ENCODE results near the gene ANGEL2.
"Not testable (repeated sequence)": the region's sequence is repeated elsewhere in the genome, so short reads cannot be mapped to it uniquely, and the experiment has no call there.

ANGEL2 gene

GRCh38 chr1:212975111-212975918 lies 40.4 kb downstream of the ANGEL2 start:
- DNase-seq (ENCODE audit: low read depth), result peak; percentile 73

DNA sequence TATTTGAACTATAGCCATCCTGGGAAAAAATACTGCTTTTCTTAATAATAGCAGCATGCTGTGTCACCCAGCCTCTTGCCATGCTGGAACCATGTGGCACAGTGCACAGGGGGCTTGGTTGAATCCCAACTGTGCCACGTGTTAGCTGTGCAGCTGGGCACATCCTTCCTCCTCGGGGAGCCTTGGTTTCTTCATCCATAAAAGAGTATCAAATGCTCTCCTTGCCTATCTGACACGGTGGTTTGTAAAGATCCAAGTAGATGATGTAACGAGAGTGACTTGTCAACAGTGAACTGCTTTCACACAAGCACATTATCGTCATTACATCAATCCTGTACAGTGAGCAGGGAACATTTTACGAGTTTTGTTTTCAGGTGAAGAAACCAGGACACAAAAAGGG lies 41.0 kb downstream of the ANGEL2 start:
- DNase-seq (ENCODE audit: low read depth), result no peak

DNA sequence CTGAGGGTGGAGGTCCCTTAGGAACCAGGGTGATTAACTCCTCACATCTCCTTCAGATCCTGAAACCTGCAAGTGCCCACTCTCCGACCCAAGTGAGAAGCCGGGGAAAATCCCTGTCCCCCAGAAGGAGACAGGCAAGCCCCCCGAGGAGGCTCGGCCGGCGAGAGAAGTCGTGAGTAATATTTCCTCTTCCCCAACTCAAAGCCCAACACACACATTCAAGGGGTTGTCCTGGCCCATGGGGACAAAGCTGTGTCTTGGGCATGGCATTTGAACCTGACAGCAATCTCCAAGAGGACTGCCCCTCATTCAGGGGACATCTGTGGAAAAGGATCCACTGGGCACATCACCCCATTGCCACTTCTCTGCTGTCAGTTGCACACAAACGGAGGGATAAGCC lies 41.8 kb downstream of the ANGEL2 start:
- DNase-seq (ENCODE audit: low read depth), result no peak

DNA sequence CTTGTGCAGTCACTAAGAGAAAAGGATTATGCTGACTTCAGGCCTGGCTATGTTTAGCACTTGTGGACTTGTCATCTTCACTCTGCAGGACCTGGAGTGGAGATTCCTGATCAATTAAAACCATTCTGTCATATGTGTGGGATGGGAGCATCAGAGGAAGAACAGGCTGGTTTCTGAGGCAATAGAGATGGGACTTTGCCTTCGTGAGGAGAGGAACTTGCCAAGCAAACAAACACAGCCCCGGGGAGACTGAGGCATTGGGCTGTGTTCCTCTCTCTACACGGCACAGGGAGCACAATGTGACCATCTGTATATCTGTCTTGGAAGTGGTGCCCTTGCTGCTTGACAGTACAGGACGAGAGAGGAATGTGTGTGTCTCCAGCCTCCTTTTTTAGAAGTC lies 42.2 kb downstream of the ANGEL2 start:
- no peak for DNase-seq (ENCODE audit: low read depth)

GRCh38 chr1:212971312-212971711 lies 44.4 kb downstream of the ANGEL2 start:
- DNase-seq (ENCODE audit: low read depth), result no peak

- no peak for DNase-seq (ENCODE audit: low read depth)
Measured at GRCh38 chr1:212970085-212970484, 45.6 kb downstream of the ANGEL2 start.

GRCh38 chr1:212968368-212968863 lies 47.3 kb downstream of the ANGEL2 start:
- DNase-seq (ENCODE audit: low read depth), result no peak

- peak; percentile 58 for DNase-seq (ENCODE audit: low read depth)
Measured at GRCh38 chr1:212967801-212968200, 47.9 kb downstream of the ANGEL2 start.

DNA sequence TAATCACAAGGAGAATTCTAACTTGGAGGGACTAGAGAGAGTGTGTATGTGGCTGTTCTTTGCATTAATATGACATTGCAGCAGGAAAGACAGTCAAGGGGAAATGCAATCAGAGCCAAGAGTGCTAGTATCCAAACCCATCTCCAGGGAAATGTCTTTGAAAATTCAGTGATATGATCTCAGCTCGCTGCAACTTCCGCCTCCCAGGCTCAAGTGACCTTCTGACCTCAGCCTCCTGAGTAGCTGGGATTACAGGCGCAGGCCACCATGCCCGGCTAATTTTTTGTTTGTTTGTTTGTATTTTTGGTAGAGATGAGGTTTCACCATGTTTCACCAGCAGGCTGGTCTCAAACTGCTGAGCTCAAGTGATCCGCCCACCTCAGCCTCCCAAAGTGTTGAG lies 49.1 kb downstream of the ANGEL2 start:
- DNase-seq (ENCODE audit: low read depth), result no peak

- DNase-seq (ENCODE audit: low read depth), result not testable (repeated sequence)
Measured at GRCh38 chr1:212964993-212965392, 50.7 kb downstream of the ANGEL2 start.

DNA sequence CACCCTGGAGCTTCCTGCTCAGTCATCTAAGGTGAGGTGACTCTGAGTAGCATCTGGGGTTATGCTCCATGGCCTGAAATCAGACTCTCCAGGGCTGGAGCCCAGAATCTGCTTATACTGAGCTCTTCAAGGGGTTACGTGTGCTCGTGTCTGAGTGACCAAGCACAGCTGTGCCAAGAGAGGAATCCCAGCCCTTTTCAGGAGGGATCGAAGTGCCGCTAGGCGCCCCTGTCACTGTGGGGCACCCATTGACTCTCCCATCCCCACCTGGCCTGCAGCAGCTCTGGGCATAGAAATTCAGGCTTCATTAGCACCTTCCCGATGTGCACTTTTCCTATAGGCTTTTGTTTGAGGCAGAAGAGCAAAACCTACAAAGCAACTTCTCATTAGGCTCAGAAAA lies 51.6 kb downstream of the ANGEL2 start:
- no peak for DNase-seq (ENCODE audit: low read depth)

DNA sequence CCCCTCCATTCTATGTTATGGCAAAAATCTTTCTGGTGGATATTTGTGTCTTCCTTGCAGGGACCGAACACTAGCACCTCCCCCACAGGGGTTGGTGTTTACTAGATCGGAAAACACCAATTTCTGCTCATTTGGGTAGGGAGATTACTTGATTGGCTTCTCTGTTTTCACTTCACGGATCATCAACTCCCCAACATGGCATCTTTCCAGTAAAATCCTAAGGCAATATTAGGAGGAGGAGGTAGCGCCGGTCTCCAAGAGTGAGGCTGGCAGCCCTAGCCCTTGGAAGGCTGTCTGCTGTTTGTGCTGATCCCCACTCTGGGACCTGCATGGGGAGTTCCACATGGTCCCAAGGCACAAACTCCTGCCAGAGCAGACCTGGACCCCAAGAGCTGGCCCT lies 53.2 kb downstream of the ANGEL2 start:
- no peak for DNase-seq (ENCODE audit: low read depth)

DNA sequence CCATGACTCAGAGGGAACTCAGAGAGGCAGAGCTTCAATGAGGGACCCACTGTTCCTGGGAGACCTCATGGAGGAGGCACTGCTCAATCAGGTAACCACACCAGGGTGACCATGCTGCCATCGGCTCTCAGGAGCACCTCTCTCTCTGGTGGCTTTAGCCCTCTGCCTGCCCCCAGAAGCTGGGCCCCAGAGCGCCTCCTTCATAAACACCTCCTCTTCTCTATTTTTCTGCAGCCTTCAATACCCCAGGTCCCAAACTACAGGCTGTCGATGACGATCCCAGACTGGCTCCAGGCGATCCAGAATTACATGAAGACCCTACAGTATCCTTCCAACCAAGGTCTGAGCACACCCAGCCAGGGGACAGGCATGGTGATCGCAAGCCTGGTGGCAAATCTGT lies 54.7 kb downstream of the ANGEL2 start:
- no peak for DNase-seq (ENCODE audit: low read depth)

DNA sequence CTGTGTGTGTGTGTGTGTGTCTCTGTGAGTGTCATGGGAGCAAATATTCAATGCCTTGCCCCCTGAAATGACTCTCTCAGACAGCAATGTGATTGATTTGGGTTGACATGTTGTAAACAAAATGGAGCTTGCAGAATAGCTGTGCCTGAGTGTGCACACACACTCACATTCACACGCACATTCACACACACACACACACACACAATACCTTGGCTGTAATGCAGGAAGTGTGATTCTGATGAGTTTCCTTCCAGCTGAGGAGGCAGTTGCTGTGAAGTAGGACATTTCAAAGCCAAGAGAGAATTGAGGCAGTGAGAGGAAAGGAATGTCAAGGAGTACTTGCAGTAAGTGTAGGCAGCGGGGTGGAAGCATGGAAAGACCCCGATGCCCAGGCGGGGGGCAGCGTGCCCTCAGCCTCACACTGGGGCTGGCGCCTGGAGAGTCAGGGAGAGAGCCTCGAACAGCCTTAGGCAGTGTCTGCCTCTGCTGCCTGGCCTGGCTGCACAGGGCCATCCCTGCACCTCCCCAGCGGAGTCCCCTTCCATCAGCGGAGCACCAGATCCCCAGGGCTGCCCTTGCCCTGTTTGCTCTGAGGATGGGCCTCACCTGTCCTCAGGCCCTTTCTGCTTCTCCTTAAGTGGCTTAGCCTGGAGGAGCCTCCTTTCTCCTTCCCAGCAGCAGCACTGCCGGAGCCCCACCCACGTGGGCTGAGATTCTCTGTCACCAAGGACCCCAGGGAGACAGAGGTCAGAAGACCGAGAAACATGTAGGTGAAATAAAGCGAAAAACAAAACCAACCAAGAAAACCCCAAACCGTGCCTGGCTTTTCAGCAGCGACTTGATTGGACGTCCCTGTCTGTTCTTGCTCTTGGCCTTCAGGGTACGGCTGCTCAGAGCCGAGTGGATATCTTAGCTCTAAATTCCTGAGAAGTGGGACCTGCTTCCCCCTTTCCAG lies 56.1 kb downstream of the ANGEL2 start:
- DNase-seq (ENCODE audit: low read depth), result no peak

DNA sequence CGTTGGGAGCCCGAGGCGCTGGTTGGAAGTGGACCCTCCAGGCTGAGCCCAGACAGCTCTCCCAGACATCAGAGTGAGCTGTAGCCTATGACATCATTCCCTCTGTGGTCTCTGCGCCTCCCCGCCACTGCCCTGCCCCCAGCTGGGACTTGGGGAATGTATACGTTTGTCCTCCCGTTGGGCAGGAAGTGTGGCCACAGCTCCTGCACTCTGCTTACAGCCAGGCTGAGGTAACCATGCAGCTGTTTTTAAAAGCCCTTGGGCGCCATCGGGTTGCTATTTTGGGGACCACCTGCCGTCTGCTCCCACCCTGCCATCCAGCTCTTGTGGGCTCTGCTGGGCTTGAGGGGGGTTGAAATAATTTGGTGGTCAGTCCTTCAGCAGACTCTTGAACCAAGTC lies 57.5 kb downstream of the ANGEL2 start:
- DNase-seq (ENCODE audit: low read depth), result no peak

DNA sequence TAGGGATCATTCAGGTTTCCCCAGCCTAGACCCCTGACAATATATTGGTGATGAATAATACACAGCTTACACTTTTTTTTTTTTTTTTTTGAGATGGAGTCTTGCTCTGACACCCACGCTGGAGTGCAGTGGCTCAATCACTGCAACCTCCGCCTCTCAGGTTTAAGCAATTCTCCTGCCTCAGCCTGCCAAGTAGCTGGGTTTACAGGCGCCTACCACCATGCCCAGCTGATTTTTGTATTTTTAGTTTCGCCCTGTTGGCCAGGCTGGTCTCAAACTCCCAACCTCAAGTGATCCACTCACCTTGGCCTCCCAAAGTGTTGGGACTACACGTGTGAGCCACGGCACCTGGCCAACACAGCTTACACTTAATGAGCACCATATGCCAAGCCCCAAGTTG lies 58.1 kb downstream of the ANGEL2 start:
- DNase-seq (ENCODE audit: low read depth), result no peak

DNA sequence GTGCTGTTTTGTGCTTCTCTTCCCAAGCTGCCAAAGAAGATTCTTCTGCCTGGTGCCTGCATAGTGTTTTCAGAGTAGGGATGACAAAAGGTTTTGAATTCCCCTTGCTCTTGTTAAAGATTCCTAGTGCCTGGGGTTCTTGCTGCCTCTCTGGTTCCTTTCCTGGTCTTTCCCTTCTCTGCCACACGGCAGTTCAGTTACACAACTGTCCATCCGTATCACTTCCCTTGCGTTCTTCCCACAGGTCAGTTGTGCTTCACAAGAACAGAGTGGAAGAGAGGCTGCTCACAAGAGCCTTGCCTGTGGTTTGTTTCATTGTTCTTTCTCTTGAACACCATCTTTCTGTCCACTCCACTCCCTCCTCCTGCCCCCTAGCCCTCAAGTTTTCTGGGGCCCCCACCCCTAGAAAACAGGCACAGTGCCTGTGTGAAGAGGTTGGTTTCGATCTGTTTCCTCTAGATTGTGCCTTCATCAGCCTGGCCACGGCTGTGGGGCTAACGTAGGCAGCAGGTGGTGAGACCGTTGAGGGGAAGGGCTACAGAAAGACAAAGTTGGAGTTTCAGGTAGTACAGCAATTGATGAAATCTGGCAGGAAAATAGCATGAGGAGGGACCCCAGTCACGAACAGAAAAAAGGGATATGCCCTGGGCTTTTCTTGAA lies 59.6 kb downstream of the ANGEL2 start:
- DNase-seq (ENCODE audit: low read depth), result no peak

DNA sequence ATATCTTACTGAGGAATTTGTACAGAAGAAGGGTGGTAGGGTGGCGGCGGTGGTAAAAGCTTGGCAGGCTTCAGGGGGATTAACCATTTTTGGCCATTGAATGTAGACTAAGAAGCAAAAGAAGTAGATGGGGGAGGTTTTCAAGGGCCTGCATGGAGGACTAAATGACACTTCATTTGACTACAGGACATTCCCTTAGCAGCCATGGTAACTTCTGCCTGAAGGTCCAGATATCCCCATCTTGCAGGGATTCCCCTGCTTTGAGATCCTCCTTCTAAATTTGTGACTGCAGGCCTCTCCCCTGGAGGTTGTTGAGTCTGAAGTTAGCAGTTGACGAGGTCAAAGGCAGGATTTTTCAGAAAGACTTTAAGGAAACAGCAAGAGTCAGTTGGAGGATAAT lies 60.6 kb downstream of the ANGEL2 start:
- no peak for DNase-seq (ENCODE audit: low read depth)

DNA sequence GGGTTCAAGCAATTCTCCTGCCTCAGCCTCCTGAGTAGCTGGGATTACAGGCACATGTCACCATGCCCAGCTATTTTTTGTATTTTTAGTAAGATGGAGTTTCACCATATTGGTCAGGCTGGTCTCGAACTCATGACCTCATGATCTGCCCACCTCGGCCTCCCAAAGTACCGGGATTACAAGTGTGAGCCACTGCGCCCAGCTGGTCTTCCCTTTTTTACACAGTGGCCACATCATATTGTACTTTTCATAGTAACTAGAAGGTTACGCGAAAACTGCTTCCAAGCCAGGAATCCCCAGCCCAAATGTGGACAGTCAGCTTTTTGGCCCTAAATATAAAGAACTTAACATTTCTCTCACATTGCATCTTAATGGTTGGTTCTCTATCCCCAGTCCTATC lies 61.2 kb downstream of the ANGEL2 start:
- no peak for DNase-seq (ENCODE audit: low read depth)

DNA sequence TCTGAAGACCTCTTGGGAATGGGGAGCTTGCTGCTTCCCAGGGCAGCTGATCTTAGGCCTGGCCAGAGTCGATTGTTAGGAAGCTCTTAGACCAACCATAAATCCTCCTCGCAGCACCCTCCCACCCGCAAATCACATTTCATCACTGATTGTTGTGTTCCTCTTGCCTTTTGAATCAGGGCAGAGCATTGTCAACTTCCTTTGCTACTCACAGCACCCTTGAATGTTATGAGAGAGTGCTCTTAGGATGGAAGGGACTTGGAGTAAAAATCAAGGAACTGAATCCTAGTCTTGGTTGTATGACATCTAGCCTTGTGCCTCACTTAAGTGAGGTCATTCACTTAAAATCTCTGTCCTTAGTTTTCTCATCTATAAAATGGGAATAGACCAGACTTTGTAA lies 62.3 kb downstream of the ANGEL2 start:
- DNase-seq (ENCODE audit: low read depth), result no peak

DNA sequence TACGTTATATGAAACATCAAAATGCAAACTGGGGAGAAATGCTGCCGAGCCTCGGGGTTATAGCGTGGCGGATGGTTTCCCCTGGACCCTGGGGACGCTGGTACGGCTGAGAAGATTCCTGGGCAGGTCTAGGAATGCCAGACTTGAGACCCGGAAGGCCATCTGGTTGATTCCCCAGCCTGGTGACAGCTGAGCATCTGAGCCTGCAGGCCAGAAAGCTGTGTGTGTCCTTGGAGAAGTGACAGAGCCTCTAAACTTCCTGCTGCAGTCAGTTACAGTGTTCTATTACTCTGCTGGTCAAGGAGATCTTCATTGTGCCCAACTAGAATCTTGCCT lies 63.1 kb downstream of the ANGEL2 start:
- no peak for DNase-seq (ENCODE audit: low read depth)

DNA sequence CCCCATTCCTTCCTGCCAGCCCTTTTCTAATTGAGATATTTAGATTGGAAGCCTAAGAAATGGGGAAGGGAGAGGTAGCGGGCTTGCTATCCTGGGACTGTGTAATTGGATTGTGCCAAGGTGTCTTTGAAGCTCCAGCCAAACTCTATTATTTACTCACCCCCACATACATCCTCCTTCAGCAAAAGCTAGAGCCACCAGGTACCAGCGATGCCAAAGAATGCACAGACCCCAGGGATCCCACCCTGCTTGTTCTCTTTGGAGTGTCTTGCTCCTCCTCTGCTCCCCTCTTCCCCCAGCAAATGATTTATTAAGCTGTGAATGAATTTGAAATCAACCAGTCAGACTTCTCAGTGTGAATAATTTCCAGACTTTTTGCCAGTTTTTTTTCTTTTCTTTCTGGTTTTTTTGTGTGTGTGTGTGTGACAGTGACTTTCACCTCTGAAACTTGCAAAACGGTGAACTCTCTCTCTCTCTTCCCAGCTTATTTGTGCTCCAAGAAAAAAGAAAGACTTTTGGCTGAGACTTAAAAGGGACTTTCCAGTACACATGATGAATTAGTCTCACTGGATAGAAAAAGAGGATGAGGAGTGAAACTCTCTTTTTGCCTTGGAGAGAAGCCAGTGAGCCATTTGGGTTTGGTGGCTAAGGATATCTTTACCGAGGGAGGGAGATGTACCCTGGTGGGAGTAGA lies 63.6 kb downstream of the ANGEL2 start:
- no peak for DNase-seq (ENCODE audit: low read depth)

All from EH (cell line).